Spinal cord (tissue), 10 donors: ENCODE results near the gene CYTH3. TPM values are rescaled to one million over a fixed set of nuclear protein-coding genes. Genes with fewer than 3 reads are reported as not detected.
"Not testable (repeated sequence)": the region's sequence is repeated elsewhere in the genome, so short reads cannot be mapped to it uniquely, and the experiment has no call there.

Experiments
- DNase-seq, 6 donors: peaks; one replicate each; pipeline versions ENCODE4 v3.0.0 to v3.0.0-alpha.2; 2013 to 2015; ENCODE audit warnings: low spot score in 6 of 6, low read depth in 4 of 6
- H3K27ac ChIP-seq: one replicate; pipeline ENCODE4 v1.5.1; 2013; ENCODE audit warnings: low read depth, low read length, control low read depth
- H3K27me3 ChIP-seq: one replicate; pipeline ENCODE4 v1.6.1; 2013; ENCODE audit warnings: low read length; ENCODE audit not compliant: control insufficient read depth, insufficient read depth
- H3K36me3 ChIP-seq: one replicate; pipeline ENCODE4 v1.6.1; 2013; ENCODE audit warnings: low read length; ENCODE audit not compliant: control insufficient read depth, insufficient read depth
- H3K4me1 ChIP-seq: one replicate; pipeline ENCODE4 v1.6.1; 2013; ENCODE audit warnings: low read length; ENCODE audit not compliant: control insufficient read depth, insufficient read depth
- H3K4me3 ChIP-seq: one replicate; pipeline ENCODE4 v1.5.1; 2013; ENCODE audit warnings: low read depth, low read length, control low read depth
- H3K9me3 ChIP-seq: one replicate; pipeline ENCODE4 v1.6.1; 2013; ENCODE audit warnings: low read length; ENCODE audit not compliant: control insufficient read depth, insufficient read depth
- WGBS: methylation state at CpG from one replicate; pipeline ENCODE4 v1.1.5; 2013; ENCODE audit warnings: missing lambda C conversion rate; ENCODE audit not compliant: insufficient coverage; 5-methylcytosine and 5-hydroxymethylcytosine counted together
- polyA plus RNA-seq, 2 donors: library from polyadenylated mRNA; unstranded; fragments of 120-200 nt; gene quantifications; one replicate each; pipeline ENCODE4 v1.2.1, GENCODE V29; 2013; ENCODE audit not compliant: insufficient read length in 2 of 2
- total RNA-seq, 2 donors: library from RNA; depleted of rRNA in 1 of 2; stranded (reverse); fragments of 120-200 nt in 1 of 2; fragments of >200 nt in 1 of 2; gene quantifications; one replicate each; pipeline versions ENCODE4 v1.2.3 to v1.2.4, GENCODE V29; 2013 to 2014
- donor health status: healthy.

CYTH3 gene
- total and polyA plus RNA-seq, 4 donors: 24.8 to 41.9 (median 31.3) TPM

DNA sequence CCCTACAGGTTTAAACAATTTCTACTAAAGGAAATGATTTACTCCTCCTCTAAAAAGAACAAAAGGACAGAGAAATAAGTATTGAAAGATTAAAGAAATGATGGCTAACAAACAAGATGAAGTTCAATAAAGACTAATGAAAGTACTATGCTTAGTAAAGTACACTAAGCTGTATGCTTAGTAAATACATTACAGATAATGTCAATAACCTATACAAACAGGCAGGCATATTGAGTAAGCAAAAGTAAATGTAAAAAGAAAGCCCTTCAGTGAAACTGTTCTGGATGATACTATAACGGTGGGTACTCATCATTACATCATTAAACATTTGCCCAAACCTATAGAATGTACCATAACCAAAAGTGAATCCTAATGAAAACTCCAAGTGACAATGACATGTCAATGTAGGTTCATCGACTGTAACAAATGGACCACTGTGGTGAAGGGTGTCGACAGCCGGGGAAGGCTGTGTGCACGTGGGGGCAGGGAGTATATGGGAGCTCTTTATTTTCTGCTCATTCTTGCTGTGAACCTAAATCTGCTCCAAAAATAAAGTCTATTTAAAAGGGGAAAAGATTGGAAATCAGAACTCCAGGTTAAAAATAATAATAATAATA lies 34.0 kb downstream of the CYTH3 start:
- Histone ChIP-seq H3K4me3 (no peak overlapping the region), H3K4me1 (no peaks in the 10 kb centered on the region), H3K27me3 (no peaks in the 10 kb centered on the region), H3K27ac (no peak overlapping the region), H3K9me3 (no peaks in the 10 kb centered on the region), H3K36me3 (no peaks in the 10 kb centered on the region)
- WGBS: no CpG with 5 or more reads among the region's 5 CpGs
- DNase-seq: no peak

DNA sequence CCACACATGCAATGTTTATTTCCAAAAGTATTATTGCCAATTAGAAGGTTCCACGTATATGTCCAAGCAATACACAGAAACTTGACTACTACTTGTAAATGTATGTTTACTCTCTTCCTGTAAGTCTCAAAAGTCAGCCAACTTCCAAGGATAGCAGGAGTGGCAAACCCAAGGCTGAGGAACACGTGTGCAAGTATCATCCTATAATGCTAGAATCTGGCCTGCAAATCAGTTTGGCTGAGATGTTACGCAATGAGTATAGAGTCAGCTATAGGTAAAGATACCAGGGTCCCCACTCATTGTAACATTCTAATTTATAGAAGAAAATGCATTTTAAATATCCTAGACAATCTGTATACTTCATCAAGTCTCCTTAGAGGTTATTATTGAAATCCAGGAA lies 34.7 kb downstream of the CYTH3 start:
- Histone ChIP-seq H3K27me3 (no peaks in the 10 kb centered on the region), H3K4me1 (no peaks in the 10 kb centered on the region), H3K4me3 (no peak overlapping the region), H3K36me3 (no peaks in the 10 kb centered on the region), H3K27ac (no peak overlapping the region), H3K9me3 (no peaks in the 10 kb centered on the region)
- 50% methylated on average over 1 of the region's 3 CpGs for WGBS
- DNase-seq: no peak

DNA sequence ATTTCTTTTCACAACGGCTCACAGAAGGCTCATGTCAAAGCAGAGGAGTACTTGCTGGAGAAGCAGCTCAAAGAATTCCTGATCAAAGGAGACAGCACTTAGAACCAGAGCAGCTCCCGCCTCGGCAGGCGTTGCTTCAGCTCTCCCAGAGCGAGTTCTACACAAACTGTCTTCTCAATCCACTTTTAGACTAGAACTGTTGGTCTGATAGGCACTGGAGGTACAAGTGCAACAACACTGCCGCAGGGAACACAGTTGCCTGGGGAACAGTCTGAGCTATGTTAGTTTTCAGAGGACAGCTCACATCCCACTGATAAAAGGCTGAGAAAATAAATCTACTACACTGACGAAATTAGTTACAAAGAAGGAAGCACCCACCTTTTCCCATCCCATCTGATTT lies 35.4 kb downstream of the CYTH3 start:
- H3K9me3 ChIP-seq: no peaks in the 10 kb centered on the region
- no peaks in the 10 kb centered on the region for H3K4me1 ChIP-seq
- no peaks in the 10 kb centered on the region for H3K36me3 ChIP-seq
- H3K27me3 ChIP-seq: no peaks in the 10 kb centered on the region
- no peak overlapping the region for H3K27ac ChIP-seq
- WGBS: 60% methylated on average over 4 of the region's 7 CpGs
- H3K4me3 ChIP-seq: no peak overlapping the region
- peak in 1 of 6 donors; percentile 9 for DNase-seq

DNA sequence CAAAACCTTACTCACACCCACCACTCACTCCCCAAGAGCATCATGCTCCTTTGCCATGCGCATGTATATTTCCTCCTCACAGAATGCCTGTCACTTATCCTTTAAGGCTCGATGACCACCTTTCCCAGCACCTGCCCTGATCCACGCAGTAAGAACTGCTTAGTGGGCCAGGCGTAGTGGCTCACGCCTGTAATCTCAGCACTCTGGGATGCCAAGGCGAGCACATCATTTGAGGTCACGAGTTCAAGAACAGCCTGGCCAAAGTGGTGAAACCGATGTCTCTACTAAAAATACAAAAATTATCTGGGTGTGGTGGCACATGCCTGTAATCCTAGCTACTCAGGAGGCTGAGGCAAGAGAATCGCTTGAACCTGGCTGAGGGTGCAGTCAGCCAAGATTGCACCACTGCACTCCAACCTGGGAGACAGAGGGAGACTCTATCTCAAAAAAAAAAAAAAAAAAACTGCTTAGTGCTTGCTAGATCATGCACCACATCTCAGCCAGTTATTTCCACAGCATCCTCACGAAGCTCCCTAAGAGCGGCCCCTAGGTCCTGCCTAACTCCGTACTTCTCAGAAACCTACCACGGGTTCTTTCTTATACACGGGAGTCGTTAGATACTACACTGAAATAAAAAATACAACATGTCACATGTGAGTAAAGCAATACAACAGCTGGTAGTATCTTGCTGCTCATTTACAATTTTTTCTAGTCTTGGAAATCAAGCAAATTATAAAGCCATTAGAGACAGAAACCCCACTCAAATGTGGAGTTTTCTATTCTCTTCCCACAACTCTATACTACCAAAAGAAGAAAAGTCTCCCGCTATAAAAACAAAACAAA lies 37.2 kb downstream of the CYTH3 start:
- Histone ChIP-seq H3K4me1 (peaks cover 5% of the 10 kb centered on the region), H3K4me3 (no peak overlapping the region), H3K9me3 (no peaks in the 10 kb centered on the region), H3K36me3 (no peaks in the 10 kb centered on the region), H3K27ac (no peak overlapping the region), H3K27me3 (no peaks in the 10 kb centered on the region)
- DNase-seq: no peak
- WGBS: 98% methylated on average over 8 of the region's 16 CpGs

DNA sequence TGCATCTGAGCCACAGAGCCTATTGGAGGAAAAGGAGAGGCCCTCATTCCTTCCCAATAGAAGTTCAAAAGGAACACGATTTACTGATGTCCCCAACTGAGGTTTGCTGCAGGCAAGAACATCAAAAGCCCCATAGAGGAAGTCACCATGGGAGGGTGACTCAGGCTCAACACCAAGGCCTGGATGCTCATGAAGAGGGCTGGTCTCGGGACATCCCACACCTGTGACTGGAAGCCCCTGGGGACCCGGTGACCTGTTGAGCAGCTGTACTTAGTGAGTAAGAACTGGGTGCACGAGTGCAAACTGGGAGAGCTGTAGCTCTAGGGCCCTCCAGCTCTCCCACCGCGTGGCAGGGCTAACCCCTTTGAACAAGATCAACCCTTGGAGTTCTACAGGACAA lies 38.0 kb downstream of the CYTH3 start:
- Histone ChIP-seq H3K4me3 (no peak overlapping the region), H3K4me1 (peaks cover 10% of the 10 kb centered on the region), H3K9me3 (no peaks in the 10 kb centered on the region), H3K27me3 (no peaks in the 10 kb centered on the region), H3K27ac (no peak overlapping the region), H3K36me3 (no peaks in the 10 kb centered on the region)
- DNase-seq: no peak
- WGBS: 92% methylated on average over 4 of the region's 6 CpGs

DNA sequence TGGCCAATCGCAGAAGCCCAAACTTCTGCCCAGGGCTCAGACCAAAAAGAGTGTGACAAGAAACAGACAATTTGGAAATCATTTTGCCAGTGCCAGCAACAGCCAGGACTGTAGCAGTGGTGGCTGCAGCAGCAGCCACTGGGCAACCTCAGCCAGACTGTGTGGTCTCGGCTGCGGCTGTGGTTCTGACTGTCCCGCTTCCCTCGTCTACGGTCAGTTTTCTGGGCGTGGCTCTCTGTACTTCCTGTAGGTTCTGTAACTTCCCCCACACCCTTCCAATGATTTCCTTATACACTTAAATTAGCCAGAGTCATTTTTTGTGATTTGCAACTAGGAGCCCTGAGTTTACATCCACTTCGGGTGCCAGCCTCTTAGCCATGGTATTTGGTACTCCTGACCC lies 39.9 kb downstream of the CYTH3 start:
- WGBS: 80% methylated on average over 8 of the region's 8 CpGs
- Histone ChIP-seq H3K4me3 (no peak overlapping the region), H3K27ac (no peak overlapping the region), H3K36me3 (no peaks in the 10 kb centered on the region), H3K4me1 (peaks cover 17% of the 10 kb centered on the region), H3K9me3 (no peaks in the 10 kb centered on the region), H3K27me3 (no peaks in the 10 kb centered on the region)
- DNase-seq: no peak

DNA sequence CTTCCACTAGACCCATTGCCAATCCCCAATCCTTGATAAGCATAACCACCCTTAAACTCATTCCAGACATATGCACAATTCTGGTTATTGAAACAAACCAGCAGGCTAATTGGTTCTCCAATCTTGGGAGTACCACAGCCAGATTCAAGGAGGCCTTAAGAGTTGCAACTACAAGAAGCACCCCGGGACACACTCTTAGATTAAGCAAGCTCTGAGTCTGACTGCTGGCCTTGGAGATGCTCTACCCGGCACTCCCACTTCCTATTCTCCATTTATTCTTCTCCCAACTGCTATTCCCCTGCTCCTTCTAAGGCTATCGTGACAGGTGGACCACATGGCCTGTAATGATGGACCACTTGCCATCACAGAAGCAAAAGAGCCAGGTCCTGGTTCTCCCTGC lies 40.3 kb downstream of the CYTH3 start:
- Histone ChIP-seq H3K4me3 (no peak overlapping the region), H3K27ac (no peak overlapping the region), H3K36me3 (no peaks in the 10 kb centered on the region), H3K9me3 (no peaks in the 10 kb centered on the region), H3K4me1 (peaks cover 17% of the 10 kb centered on the region), H3K27me3 (no peaks in the 10 kb centered on the region)
- WGBS: 90% methylated on average over 3 of the region's 3 CpGs
- DNase-seq: no peak

DNA sequence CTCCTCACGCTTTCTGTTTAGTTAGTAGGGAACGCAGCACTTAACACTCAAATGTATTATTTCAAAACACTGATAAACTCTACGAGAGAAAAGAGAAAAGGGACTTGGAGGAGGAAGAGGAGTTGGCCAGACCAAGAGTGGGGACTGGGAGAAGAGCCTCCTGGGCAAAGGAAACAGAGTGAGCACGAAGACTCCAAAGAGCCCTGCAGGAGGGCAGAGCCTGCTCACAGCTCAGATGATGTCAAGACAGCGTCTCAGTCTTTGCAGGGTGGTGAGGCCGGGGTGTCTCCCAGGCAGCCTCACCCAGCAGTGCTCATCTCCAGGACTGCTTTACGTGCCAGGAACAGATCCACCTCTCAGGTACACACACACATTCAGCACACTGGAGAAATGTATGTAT lies 41.2 kb downstream of the CYTH3 start:
- peaks cover 21% of the 10 kb centered on the region for H3K4me1 ChIP-seq
- no peaks in the 10 kb centered on the region for H3K36me3 ChIP-seq
- DNase-seq: no peak
- H3K9me3 ChIP-seq: no peaks in the 10 kb centered on the region
- H3K27me3 ChIP-seq: no peaks in the 10 kb centered on the region
- H3K4me3 ChIP-seq: no peak overlapping the region
- H3K27ac ChIP-seq: peak overlapping the region; percentile 18
- 48% methylated on average over 3 of the region's 7 CpGs for WGBS

DNA sequence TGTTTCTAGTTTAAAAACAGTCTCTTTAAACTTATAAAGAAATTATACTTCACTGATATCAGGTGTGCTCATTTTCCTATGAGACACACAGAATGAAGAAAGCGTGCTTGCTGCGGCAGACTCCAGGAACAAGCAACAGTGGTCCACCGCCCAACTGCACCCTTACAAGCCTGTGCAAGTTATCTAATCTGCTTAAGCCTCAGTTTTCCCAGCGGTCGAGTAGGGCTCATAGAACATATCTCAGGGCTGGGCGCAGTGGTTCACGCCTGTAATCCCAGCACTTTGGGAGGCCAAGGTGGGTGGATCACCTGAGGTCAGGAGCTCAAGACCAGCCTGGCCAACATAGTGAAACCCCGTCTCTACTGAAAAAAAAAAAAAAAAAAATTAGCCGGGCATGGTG lies 43.1 kb downstream of the CYTH3 start:
- peak overlapping the region; percentile 90 for H3K27ac ChIP-seq
- 77% methylated on average over 5 of the region's 9 CpGs for WGBS
- H3K4me1 ChIP-seq: peaks cover 21% of the 10 kb centered on the region

More for the DNA sequence above, 43.1 kb downstream of the CYTH3 start:
- H3K36me3 ChIP-seq, H3K27me3 ChIP-seq, H3K9me3 ChIP-seq, DNase-seq: not testable (repeated sequence)
- peak overlapping the region; percentile 19 for H3K4me3 ChIP-seq
